GM18499 (cell line): ENCODE measurements around the gene BPIFB2.

Source experiments
- ATAC-seq: cut with Tn5 transposase; IDR thresholded peaks from one replicate; pipeline ENCODE4 v1.9.1; 2021; ENCODE audit warnings: moderate number of reproducible peaks; ENCODE audit not compliant: insufficient read depth, unreplicated experiment

Gene BPIFB2

GRCh38 chr20:33004141-33004751 lies 3.3 kb upstream of the BPIFB2 start, which contains the start of gene SUN5:
Gene SUN5 (minus strand): TSS chr20:33004433. CDS start chr20:33004340, 93 bp downstream.
- ATAC-seq, result no peak

GRCh38 chr20:33005132-33005566 lies 2.4 kb upstream of the BPIFB2 start:
- ATAC-seq, result no peak

DNA sequence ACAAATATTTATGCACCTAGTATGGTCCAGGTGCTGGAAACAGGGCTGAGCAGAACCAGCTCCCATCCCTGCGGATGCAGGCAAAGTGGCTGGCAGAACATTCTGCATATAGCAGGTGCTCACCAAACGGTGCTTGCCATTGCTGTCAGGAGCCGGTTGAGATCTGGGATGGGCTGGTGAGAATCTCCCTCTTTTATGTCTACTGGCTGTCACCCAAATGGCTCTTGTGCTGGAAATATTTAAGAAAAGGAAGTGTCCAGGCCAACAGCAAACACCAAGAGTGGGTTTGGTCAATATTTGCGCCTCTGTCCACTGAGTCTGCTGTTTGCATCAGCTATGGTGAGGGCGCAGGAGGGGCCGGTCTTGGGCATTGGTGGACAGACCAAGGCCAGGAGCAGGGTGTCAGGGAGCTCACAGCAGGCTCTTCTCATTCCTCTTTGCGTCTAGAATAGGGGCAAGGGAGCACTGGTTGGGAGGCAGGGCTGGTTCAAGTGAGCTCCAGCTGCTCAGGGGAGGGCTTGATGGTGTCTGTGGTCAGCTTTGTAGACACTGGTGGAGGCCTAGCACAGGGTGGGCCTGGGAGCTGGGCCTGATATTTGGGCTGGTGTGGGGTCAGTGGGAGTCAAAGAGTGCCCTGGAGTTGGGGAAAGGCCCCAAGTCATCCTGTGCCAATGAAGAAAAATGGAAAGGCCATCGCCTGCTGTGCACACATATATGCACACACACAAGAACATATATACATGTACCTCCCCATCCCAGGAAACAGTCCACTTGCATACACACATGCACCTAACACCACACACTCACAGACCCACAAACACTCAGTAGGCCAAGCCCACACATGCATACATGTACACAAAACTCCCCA lies 1.4 kb upstream of the BPIFB2 start:
- no peak for ATAC-seq

DNA sequence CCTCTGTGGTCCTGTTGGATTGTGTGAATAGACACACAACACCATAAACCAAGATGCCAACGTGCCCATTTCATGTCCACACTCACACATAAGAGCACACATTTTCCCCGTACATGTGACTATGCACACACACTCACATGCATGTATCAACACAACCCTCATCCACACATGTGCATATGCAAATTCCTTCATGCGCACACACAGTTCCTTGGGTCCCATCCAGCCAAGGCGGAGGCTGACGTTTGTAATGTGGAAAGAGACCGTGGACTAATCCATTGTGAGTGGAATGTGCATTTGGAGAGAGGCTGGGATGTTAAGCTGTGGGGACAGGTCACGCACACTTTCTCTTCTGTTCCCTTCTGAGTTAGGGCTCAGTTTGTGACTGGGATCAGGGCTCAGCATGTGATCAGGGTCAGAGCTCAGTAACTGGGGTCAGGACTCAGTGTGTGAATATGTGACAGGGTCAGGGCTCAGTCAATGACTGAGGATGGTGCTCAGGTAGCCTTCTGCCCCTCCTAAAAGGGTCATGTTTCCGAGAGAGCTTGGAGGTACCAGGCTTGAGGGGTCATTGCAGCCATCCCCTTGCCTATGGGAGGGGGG lies 628 bp upstream of the BPIFB2 start:
- no peak for ATAC-seq

DNA sequence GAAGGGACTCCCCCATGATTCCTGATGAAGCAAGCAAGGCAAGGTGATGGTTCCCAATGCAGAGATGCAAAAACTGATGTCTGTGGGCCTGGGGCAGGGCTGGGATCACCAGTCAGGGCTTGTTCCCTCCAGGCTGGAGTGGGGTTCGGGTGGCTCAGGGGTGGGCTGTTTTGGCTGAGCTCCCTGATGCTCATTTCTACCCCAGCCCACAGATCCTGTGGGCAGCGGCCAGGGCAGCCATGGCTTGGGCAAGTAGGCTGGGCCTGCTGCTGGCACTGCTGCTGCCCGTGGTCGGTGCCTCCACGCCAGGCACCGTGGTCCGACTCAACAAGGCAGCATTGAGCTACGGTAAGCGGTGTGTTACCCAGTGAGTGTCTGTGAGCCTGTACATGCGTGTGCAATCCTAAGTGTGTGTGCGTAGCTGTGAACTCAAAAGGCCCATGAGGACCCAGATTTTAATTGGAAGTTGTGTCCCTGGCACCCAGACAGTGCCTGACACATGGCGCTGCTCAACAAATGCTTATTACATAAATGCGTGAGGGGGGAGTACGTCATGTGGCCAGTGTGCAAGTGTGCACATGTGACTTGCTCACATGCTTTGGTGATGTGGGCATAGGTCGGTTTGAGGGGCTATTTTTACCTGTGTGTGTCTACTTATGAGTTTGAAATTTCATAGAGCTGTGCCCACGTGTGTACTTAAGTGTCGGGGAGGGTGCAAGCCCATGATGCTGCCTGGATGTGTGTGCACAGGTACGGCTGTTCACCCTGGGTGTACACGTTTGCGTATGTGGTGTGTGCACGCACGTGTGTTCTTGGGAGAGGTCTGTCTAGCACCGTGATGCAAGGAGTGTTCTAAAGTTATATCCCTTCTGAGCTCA lies 1.1 kb downstream of the BPIFB2 start:
- no peak for ATAC-seq

DNA sequence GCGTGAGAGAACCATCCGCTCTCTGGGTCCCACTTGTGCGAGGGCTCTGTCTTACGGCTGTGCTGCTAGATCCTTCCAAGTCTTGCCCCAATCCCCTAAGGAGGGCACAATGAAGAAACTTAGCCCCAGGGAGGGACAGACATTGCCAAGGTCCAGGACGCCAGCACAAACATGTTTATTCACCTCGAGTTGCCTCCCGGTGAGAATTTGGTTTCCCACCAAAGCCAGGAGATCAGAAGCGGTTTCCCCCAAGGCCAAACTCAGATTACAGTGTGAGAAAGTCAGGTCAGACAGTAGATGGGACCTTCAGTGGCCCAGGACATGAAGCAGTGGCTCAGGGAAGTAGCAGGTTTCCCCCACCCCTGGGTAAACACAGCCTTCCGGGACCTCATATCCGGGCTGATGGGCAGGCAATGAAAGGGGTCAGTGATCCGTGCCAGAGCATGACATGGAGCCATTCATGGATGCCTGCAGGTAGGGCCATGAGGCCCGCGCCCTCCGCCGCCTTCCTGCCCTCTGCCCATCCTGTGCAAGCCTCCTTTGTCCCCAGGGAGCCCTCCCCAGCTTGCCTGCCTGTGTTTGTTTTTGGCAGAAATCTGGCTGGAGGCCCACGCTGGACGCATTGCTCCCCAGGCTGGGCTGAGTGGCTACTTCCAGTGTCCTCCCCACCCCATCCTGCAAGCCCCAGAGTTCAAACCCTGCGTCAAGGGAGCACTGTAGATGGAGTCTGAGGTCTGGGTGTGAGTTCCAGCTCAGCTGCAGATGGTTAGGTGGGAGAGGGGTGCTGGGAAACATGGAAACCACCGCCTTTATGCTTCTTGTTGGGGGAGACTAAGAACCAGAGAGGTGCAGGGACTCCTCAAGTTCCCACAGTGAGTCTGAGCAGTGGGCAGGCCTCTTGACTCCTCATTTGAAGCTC lies 2.0 kb downstream of the BPIFB2 start:
- no peak for ATAC-seq

GRCh38 chr20:33010133-33010504 lies 2.6 kb downstream of the BPIFB2 start:
- no peak for ATAC-seq

DNA sequence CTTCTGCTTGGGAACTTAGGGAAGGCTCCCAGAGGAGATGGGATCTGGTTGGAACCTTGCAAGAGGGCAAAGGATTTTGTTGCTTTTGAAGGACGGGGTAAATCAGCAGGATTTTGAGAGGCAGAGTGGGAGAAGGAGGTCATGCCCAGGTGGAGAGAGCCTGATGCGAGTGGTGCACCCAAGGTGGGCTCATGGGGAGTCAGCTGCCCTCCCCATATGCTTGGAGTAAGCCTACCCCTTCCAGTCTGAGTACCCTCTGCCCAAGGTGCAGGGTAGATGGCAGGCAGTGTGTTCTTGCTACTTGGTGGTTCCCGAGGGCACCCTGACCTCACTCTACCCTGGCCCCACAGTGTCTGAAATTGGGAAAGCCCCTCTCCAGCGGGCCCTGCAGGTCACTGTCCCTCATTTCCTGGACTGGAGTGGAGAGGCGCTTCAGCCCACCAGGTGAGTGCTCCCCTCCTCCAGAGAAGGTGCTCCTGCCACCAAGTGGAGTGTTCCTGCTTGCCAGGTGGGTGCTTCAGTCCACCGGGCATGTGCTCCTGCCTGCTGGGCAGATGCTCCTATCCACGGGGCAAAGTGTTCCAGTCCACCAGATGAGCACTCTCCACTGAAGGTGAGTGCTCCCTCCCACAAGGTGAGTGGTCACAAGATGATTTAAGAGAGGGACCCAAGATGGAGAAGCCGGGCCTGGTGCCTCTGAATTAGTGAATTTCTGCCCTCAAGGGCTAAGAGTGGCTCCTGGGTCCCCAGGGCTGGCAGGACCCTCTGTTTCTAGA lies 3.4 kb downstream of the BPIFB2 start:
- no peak for ATAC-seq

- no peak for ATAC-seq
Observed at GRCh38 chr20:33012327-33013189, 5.1 kb downstream of the BPIFB2 start.

DNA sequence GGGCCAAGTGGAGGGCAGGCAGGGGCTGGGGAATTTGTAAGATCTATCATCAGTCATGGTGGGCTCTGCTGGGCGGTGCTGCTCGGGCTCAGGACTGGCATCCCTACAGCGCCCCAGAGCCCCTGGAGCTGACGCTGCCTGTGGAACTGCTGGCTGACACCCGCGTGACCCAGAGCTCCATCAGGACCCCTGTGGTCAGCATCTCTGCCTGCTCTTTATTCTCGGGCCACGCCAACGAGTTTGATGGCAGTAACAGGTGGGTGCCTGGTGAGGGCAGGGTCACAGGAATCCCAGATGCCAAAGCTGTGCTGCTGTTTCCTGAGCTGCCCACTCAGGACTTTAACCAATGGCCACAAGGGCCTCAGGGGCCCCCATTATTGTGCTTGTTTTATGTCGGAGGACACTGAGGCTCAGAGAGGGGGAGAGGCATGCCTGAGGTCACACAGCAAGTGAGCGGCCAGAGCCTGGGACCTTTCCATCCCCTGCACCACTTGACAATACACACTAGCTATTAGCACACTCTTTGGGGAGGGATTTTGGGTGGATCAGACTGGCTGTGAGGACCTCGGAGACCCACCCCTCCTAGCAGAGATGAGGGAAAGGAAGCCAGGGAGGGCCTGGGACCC lies 6.3 kb downstream of the BPIFB2 start:
- ATAC-seq, result no peak

DNA sequence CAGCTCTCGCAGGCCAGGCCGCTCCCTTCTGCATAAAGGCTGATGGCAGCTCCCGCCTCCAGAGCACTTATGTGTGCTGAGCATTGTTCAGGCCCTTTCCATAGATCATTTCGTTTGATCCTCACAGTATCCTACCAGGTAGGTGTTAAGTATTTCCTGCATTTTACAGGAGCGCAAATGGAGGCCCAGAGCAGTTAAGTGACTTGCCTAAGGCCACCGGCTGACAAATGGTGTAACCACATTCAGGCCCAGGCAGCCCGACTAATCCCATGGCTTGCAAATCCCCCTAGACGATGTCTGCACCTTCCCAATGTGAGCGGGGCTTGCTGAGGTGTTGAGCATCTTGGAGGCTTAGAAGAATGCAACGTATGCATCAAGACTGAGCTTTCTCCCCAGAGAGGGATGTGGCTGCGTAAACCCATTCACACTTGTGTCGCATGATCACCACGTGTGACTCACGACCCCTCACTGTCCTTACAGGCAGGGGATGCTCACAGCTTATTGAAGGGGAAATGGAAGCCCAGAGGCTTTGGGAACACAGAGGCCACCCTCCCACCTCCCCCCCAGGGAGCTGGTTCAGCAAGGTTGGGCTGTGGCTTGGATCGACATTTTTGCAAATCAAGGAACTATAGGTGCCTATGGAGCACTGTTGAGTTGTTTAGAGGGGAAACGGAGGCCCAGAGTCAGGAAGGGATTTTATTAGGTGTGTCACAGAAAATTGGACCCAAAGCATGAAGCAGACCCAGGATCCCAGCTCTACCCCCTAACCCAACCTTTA lies 7.0 kb downstream of the BPIFB2 start:
- ATAC-seq, result no peak

GRCh38 chr20:33015114-33015484 lies 7.6 kb downstream of the BPIFB2 start:
- ATAC-seq, result no peak

DNA sequence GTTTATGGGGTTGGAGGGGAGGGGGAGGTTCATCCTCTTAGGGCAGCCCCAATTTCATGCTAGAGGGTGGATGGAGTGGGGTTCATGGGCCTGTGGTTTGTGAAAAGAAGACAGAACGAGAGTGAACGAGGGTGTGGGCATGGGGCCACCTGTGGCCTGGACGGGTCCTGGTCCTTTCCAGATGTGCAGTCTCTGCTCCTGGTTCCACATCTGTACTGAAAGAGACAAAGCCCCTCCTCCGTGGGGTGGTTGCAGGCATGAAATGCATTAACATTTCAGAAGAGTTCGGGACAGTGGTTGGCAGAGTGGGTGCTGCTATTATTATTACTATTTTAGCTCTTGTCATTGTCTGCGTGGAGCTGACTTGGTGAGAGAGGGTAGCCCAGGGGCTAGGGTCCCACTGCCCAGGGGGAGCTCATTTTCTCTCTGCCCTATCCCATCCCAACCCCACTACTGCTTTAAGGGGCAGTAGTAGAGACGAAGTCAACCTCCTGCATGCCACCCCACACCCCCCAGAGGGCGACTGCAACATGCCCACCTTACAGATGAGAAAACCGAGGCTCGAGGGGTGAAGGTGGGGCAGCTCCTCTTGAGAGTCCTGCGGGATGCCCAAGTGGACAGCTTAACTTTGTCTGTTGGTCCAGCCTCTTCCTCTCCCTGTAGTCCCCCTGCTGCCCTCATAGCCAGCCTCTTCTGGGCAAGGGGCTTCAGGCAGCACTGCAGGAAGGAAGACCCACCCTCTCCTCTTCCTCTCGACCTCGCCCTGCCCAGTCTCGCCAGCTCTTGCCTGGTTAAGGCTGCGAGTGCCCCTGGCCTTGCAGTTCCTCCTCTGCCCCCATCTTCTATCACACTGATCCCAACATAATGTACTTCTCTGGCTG lies 8.4 kb downstream of the BPIFB2 start:
- no peak for ATAC-seq

- no peak for ATAC-seq
Observed at GRCh38 chr20:33016581-33017109, 9.1 kb downstream of the BPIFB2 start.

DNA sequence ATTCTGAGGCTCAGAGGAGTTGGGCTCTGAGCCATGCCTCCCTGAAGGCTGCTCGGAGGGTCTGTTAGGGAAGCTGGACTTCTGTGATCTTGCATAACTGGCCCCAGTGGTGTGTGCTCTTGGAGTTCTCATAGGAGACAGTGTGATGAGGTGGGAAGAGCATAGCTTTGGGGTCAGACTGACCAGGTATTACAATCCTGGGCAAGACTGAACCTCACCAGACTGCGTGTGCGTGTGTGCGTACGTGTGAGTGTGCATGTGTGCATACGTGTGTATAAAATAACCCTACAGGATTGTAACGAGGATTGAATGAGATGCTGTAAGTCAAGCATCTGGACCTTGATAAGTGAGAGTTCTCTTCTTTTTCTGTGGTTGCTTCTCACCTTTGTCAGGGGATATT lies 10.0 kb downstream of the BPIFB2 start:
- no peak for ATAC-seq
